ENCODE data around the gene VWF.
A peak's percentile ranks its signal among the peaks of the same experiment; 100 is the strongest.

Gene VWF

DNA sequence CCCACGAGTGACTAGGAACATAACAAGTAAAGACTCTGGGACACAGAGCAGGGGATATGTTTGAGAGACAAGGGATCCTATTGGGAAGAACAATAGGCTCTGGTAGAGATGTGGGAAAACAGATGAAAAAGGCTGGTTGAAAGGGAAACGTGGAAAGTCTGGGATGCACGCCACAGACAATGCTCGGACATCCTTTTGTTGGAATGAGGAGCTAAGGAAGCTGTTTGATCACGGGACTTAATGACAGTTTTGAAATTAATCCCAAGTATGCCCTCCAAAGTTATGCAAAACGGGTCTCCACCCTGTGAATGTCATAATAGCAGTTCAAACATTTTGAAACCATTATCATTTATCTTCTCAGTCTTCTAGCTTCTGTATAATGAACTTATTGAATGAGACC is 147.8 kb downstream of the VWF start:
- no peak for DNase-seq
- in situ Hi-C loops (cut with HindIII; ENCODE audit: low pct_ligation_motif_present, low pct_unique_long_range_greater_than_20kb, low sequenced_read_pairs): no loop called here

DNA sequence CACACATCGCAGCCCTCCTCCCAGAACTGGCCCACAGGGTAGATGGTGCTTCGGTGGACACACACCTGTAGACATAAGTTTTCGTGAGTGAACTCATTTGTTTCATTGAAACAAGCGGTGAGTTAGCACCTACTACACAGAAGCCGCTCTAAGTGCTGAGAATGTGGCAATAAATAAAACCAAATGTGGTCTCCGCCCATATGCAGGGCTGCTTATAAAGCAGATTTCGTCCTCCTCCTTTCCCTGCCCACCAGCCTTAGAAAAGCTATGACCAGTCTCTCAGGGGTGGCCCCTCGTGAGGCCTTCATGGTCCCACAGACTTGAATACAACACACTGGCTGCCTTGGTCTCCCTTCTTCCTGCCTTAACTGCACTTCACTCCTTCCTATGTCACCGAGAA is 148.3 kb downstream of the VWF start:
- DNase-seq: no peak
- in situ Hi-C loops (cut with HindIII; ENCODE audit: low pct_ligation_motif_present, low pct_unique_long_range_greater_than_20kb, low sequenced_read_pairs): no loop called here

DNA sequence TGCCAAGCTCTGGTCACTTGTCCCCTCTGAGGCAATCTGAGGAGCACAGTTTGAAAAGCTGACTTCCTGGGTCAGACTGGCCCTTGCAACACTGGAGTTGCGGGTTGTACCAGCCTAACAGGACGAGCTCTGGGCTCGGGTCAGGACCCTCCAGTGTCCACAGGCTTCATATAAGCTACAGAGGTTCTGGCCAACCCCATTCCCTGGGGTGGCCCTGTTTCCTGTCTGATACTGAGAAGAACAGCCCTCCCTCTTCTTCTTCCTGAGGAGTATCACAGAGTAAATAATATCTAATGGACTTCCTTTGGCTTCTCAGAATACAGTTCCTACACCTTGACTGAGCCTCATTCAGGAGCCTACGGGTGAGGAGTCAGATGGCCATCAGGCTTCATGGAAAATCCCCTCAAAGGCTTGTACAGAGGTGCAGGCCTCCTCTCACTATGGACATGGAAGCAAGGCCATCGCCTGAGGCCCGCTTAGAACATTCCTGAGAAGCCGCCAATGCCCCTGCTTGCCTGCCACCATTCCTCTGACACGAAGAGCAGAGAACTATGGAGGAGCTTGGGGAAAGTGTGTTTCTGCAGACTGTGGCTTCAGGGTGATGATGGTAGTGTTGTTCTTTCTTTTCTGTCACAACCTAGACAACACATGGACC is 150.9 kb downstream of the VWF start:
- no peak for DNase-seq
- in situ Hi-C loops (cut with HindIII; ENCODE audit: low pct_ligation_motif_present, low pct_unique_long_range_greater_than_20kb, low sequenced_read_pairs): no loop called here

GRCh38 chr12:5972387-5972786 is 152.1 kb downstream of the VWF start:
- in situ Hi-C loops (cut with HindIII; ENCODE audit: low pct_ligation_motif_present, low pct_unique_long_range_greater_than_20kb, low sequenced_read_pairs): no loop called here
- DNase-seq: no peak

DNA sequence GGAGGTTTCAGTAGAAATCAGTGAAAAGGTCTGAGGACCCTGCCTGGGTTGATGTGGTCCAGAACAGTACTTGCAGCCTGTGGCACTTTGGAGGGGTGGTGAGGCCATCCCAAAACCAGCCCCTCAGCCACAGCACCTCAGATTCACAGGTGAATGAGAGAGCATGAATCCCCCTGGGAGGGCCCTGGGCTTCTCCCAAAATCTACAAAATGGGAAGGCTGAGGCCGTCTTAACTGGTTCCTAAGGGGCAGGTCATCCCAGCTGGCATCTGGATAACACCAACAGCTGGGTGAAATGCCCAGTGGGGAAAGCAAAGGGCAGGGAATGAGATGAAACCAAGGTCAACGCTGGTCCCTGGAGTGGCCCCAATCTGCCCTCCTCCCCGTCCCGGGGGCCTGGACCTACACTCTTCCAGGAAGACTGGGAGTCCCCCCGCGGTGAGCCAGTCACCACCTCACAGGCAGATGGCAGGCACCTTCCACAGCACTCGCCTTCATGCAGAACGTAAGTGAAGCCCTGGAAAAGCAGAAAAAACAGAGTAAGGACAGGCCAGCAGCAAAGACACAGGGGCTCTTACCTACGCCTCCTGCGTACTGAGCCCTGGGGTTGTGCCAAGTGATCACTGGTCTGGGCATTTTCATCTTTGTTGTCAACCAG is 153.1 kb downstream of the VWF start:
- DNase-seq: no peak
- in situ Hi-C loops (cut with HindIII; ENCODE audit: low pct_ligation_motif_present, low pct_unique_long_range_greater_than_20kb, low sequenced_read_pairs): no loop called here

- DNase-seq: no peak
- in situ Hi-C loops (cut with HindIII; ENCODE audit: low pct_ligation_motif_present, low pct_unique_long_range_greater_than_20kb, low sequenced_read_pairs): no loop called here
Measured at GRCh38 chr12:5969974-5970690, 154.3 kb downstream of the VWF start.

- no peak for DNase-seq
- in situ Hi-C loops (cut with HindIII; ENCODE audit: low pct_ligation_motif_present, low pct_unique_long_range_greater_than_20kb, low sequenced_read_pairs): no loop called here
Measured at GRCh38 chr12:5969156-5969973, 155.1 kb downstream of the VWF start.

- in situ Hi-C loops (cut with HindIII; ENCODE audit: low pct_ligation_motif_present, low pct_unique_long_range_greater_than_20kb, low sequenced_read_pairs): no loop called here
- no peak for DNase-seq
Measured at GRCh38 chr12:5967645-5968415, 156.6 kb downstream of the VWF start.

DNA sequence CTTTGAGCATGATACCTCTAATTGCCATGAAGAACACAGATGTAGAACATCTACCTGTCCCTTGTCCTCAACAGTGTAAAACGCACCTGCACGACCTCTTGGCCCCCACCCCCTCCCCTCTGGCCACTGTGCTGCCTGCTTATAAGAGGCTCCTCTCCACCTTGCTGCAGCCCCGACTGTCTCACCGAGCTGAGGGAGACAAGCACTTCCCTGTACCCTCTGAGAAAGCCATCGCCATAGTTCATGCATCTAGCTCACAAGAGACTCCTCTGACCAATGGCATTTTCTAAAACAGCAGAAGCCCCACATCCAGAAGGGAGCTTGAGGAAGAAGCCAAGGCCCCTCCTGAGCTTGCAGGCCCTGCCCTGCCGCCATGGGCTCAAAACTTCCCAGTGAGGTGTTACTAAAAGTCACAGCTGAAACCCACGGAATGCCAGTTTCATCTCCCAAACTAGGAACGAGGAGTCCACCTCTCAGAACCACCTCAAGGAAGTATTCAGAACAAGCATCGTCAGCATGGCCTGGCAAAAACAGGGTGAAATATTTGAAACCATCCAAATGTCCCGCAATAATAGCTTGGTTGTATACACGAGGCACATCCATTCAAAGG is 157.9 kb downstream of the VWF start:
- in situ Hi-C loops (cut with HindIII; ENCODE audit: low pct_ligation_motif_present, low pct_unique_long_range_greater_than_20kb, low sequenced_read_pairs): no loop called here
- DNase-seq: no peak

DNA sequence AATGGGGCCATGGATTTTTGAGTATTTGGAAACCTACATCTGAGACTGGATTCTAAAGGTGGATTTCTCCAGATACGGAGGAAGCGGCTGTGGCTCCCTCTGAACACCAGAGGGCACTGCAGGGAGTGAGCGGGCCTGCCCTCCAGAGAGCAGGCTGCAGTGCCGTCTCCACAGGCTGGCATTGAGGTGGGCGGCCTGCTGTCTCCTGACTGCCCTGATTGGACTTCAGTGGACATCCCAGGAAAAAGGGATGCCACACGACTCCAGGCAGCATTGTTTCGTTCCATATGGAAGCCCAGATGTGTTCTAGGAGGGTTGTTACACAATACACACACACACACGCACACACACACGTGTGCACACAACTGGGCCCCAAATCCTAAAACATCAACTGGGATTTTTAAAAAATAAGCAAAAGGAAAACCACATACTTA is 158.5 kb downstream of the VWF start:
- DNase-seq: peak; percentile 71
- in situ Hi-C loops (cut with HindIII; ENCODE audit: low pct_ligation_motif_present, low pct_unique_long_range_greater_than_20kb, low sequenced_read_pairs): no loop called here

DNA sequence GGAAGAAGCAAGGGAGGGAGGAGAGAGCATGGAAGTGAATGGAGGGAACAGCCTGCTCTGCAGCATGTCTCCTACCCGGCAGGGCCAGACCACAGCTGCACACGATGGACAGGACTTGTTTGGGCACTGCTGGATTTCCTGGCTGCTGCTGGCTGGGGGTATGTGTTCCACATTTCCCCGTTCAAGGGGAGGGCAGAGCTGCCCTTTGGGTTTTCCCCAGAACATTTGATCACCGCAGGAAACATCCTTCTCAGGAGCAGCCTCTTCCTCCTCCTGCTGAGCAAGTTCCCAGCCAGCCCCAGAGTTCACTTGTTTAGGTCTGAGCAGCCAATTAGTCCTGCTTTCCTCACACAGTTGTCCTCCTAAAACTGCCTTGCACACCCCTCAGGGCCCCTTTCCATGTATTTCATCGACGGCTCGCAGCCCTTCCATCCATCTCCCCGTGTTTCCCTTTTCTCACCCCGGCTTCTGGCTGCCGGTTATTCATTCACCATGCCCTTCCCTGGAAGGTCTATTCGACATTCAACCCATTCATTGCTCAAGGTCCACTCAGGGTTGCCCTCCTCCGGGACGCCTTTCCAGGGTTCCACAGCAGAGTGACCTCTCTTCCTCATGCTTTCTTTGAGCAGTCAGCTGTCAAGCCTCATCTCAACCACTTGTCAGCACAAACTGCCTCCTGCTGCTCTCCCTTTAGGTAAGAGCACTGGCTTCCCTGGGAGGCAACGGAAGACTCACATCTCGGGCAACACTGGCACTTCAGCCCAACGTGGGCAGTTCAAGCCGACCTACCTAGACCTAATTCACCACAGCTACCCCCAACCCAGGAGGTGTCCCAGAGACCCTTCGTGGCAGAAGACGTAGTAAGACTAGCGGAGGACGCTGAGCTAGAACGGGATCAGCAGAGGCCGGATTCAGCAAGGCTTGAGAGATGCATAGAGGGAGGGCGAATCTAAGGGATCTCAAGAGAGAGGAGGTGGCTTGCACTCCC is 159.3 kb downstream of the VWF start:
- in situ Hi-C loops (cut with HindIII; ENCODE audit: low pct_ligation_motif_present, low pct_unique_long_range_greater_than_20kb, low sequenced_read_pairs): no loop called here
- DNase-seq: no peak

- in situ Hi-C loops (cut with HindIII; ENCODE audit: low pct_ligation_motif_present, low pct_unique_long_range_greater_than_20kb, low sequenced_read_pairs): no loop called here
- no peak for DNase-seq
Measured at GRCh38 chr12:5963515-5963914, 161.0 kb downstream of the VWF start.

GRCh38 chr12:5960783-5961182 is 163.7 kb downstream of the VWF start:
- in situ Hi-C loops (cut with HindIII; ENCODE audit: low pct_ligation_motif_present, low pct_unique_long_range_greater_than_20kb, low sequenced_read_pairs): no loop called here
- DNase-seq: no peak

DNA sequence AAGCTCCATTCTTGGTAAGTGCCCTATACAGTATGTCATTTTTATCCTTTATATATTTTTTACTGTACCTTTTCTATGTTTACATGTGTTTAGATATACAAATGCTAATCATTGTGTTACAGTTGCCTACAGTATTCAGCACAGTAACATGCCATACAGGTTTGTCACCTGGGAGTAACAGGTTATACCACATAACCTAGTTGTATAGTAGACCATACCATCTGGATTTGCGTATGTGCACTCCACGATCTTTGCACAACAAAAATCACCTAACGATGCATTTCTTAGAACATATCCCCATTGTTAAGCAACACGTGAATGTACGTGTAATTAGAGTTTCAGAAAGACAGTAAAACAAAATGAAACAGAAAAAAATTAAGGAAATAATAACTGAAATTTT is 167.5 kb downstream of the VWF start:
- in situ Hi-C loops (cut with HindIII; ENCODE audit: low pct_ligation_motif_present, low pct_unique_long_range_greater_than_20kb, low sequenced_read_pairs): no loop called here

DNA sequence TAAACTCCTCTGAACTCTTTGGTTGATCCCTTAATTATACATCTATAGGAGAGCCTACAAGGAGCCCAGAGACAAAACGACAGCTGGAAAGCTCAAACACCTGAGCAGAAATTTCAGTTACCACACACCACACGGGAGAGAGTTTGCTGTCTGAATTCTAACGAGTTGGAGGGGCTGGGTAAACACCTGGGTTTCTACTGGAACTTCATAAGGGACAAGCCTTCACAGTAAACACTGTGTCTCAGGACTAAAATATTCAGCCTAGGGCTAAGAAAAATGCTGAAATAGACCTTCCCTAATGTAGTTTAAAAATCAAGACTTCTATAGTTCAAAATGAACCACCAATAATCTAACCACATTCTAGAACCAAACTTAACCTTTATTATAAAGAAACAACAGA is 169.8 kb downstream of the VWF start:
- DNase-seq: no peak
- in situ Hi-C loops (cut with HindIII; ENCODE audit: low pct_ligation_motif_present, low pct_unique_long_range_greater_than_20kb, low sequenced_read_pairs): no loop called here

More for the DNA sequence above, 167.5 kb downstream of the VWF start:
- no peak for DNase-seq

- in situ Hi-C loops (cut with HindIII; ENCODE audit: low pct_ligation_motif_present, low pct_unique_long_range_greater_than_20kb, low sequenced_read_pairs): no loop called here
- no peak for DNase-seq
Measured at GRCh38 chr12:5953835-5954586, 170.5 kb downstream of the VWF start.

All from ACHN (cell line).